RWPE1 (cell line): ENCODE measurements around the gene PARN.
"Not testable (repeated sequence)": the region's sequence is repeated elsewhere in the genome, so short reads cannot be mapped to it uniquely, and the experiment has no call there.

Experiments used
- CTCF ChIA-PET: fragments of 350-600 bp; sonication (Branson Sonifier 250); formaldehyde crosslinking; extraction: SDS; loops from one replicate; lab custom pipeline; 2021; lab: Yijun Ruan, JAX
- POLR2A ChIA-PET: fragments of 400-600 bp; formaldehyde crosslinking; extraction: SDS; loops from one replicate; lab custom pipeline; 2020; ENCODE audit warnings: antibody characterized with exemption; ENCODE audit not compliant: low non-redundant PET; lab: Yijun Ruan, JAX
- DNase-seq: peaks from one replicate; pipeline ENCODE4 v3.0.0; 2012; ENCODE audit warnings: low spot score
- H3K27ac ChIP-seq: fragments of 450-650 bp; 2 replicates; pipeline ENCODE4 v1.5.1; 2017
- CTCF ChIP-seq: fragments of 450-650 bp; conservative IDR thresholded peaks from 2 replicates; pipeline ENCODE4 v1.5.1; 2017; ENCODE audit warnings: low read depth, mild to moderate bottlenecking

Gene PARN

GRCh38 chr16:14649816-14650215, 19.8 kb upstream of the PARN start:
- CTCF ChIA-PET = no interaction called here
- peak overlapping the region; percentile 61 for H3K27ac ChIP-seq
- POLR2A ChIA-PET = no interaction called here

GRCh38 chr16:14641926-14642325, 11.9 kb upstream of the PARN start:
- no peak overlapping the region for H3K27ac ChIP-seq
- no peak for DNase-seq
- ChIA-PET CTCF (interaction anchor here (0.8 kb wide), 1 partner anchor 10 kb away, joined by 3 read pairs; no protein-coding TSS in a partner anchor), POLR2A (no interaction called here)
- TF ChIP-seq CTCF = no peak

More at GRCh38 chr16:14649816-14650215, 19.8 kb upstream of the PARN start:
- TF ChIP-seq CTCF = no peak
- no peak for DNase-seq

GRCh38 chr16:14641206-14641605, 11.1 kb upstream of the PARN start:
- no peak for TF ChIP-seq CTCF
- no peak overlapping the region for H3K27ac ChIP-seq
- ChIA-PET CTCF (no interaction called here), POLR2A (no interaction called here)
- DNase-seq = no peak

DNA sequence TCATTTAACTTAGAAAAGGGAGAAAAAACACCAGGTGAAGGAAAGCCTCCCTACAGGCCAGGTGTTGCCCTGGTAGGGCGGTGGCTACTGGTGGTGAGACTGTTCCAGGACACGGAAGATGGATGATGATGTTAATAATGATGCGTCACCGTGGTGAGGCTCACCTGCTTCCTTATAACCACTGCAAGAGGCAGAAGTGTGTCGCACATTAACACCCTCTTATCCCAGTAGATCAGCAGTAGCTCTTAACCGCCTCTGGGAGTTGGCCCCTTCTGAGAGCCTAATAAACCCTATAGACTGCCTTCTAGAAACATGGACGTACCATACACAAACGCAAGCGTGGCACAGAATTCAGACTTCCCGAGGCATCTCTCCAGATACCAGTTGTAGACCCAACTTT, 10.5 kb upstream of the PARN start:
- H3K27ac ChIP-seq = no peak overlapping the region
- no peak for DNase-seq
- TF ChIP-seq CTCF = no peak
- ChIA-PET POLR2A (no interaction called here), CTCF (no interaction called here)

- DNase-seq, CTCF ChIA-PET, H3K27ac ChIP-seq, POLR2A ChIA-PET: not testable (repeated sequence)
These were observed 6.8 kb upstream of the PARN start for GRCh38 chr16:14636951-14637240.

DNA sequence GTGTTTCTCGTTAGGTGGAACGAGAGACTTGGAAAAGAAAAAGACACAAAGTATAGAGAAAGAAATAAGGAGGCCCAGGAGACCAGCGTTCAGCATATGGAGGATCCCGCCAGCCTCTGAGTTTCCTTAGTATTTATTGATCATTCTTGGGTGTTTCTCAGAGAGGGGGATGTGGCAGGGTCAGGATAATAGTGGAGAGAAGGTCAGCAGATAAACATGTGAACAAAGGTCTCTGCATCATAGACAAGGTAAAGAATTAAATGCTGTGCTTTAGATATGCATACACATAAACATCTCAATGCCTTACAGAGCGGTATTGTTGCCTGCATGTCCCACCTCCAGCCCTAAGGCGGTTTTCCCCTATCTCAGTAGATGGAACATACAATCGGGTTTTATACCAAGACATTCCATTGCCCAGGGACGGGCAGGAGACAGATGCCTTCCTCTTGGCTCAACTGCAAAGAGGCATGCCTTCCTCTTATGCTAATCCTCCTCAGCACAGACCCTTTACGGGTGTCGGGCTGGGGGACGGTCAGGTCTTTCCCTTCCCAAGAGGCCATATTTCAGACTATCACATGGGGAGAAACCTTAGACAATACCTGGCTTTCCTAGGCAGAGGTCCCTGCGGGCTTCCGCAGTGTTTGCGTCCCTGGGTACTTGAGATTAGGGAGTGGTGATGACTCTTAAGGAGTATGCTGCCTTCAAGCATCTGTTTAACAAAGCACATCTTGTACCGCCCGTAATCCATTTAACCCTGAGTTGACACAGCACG, 6.3 kb upstream of the PARN start:
- POLR2A ChIA-PET, CTCF ChIA-PET, H3K27ac ChIP-seq, DNase-seq: not testable (repeated sequence)

DNA sequence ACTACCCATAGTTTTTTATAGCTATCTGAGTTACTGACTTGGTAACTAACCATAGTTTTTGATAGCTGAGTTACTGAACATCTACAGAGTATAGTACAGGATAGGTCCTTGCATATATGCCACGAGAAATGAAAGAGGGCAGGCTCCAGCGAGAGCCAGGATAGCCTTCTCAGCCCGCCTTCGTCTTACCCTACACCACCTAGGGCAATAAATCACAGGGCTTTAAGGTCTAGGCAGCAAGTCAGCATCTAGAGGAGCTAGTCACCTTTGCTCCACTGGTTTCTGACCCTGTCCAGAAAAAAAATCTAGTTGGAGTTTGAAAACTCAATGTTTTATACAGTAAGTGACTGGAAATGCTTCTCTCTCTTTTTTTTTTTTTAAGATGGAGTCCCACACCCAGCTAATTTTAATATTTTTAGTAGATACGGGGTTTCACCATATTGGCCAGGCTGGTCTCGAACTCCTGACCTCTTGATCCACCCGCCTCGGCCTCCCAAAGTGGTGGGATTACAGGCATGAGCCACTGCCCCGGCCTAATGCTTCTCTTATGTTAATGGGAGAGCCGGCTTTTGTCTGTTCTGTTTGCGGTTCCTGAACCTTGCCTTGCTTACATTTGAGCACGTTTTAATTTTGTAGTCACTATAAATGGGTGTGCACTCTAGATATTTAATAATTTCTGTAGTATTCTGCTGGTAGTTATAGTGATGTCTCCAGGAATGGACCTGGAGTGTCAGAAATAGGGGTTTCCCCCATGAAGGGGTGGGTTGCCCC, 5.5 kb upstream of the PARN start:
- CTCF ChIA-PET = no interaction called here

More for the DNA sequence above, 5.5 kb upstream of the PARN start:
- TF ChIP-seq CTCF = no peak
- POLR2A ChIA-PET = no interaction called here
- no peak overlapping the region for H3K27ac ChIP-seq
- DNase-seq = no peak
